ENCODE measurements around the gene CNNM2. TPM values are rescaled to one million over a fixed set of nuclear protein-coding genes. Genes with fewer than 3 reads are reported as not detected.
A peak's percentile ranks its signal among the peaks of the same experiment; 100 is the strongest.

CNNM2 gene
- total RNA-seq, 6 experiments from 2014 or later, result 5.2 to 7.6 (median 6.5) TPM

DNA sequence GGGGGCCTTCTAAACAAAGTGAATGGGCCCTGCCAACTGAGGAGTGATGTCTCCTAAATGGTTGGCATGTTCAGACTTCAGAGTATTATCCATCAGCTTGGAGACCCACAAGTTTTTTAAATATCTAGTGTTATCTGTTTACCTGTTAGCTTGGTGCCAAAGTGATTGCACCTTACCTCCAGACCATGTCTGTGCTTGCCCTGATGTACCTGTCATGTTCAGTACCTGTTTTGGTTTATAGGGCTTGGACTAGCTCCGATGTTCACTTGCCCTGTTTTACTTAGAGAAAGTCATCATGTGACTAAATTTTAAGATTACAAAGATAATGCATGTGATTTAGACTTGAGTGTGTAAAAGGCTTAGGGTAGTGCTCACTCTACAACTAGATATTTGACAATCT is 67.7 kb downstream of the CNNM2 start:
- H3K36me3 ChIP-seq, result no peaks in the 10 kb centered on the region
- no peak for ATAC-seq
- peaks cover 0 to 18% (median 0%) of the 10 kb centered on the region in 4 donors for H3K4me1 ChIP-seq
- DNase-seq, result no peak
- no peak for TF ChIP-seq POLR2A (IDR thresholded peaks at IDR 0.05)
- TF ChIP-seq CTCF (IDR thresholded peaks at IDR 0.05), result no peak
- intact Hi-C loops (cut with DNase I), result no loop called here
- H3K4me3 ChIP-seq, result no peak overlapping the region
- H3K9me3 ChIP-seq, result no peaks in the 10 kb centered on the region
- H3K27me3 ChIP-seq, result no peaks in the 10 kb centered on the region
- no peak overlapping the region for H3K27ac ChIP-seq
- 29% methylated on average over 1 of the region's 1 CpG for WGBS (ENCODE audit: insufficient coverage, low coverage, low lambda C conversion rate, missing lambda C conversion rate)

DNA sequence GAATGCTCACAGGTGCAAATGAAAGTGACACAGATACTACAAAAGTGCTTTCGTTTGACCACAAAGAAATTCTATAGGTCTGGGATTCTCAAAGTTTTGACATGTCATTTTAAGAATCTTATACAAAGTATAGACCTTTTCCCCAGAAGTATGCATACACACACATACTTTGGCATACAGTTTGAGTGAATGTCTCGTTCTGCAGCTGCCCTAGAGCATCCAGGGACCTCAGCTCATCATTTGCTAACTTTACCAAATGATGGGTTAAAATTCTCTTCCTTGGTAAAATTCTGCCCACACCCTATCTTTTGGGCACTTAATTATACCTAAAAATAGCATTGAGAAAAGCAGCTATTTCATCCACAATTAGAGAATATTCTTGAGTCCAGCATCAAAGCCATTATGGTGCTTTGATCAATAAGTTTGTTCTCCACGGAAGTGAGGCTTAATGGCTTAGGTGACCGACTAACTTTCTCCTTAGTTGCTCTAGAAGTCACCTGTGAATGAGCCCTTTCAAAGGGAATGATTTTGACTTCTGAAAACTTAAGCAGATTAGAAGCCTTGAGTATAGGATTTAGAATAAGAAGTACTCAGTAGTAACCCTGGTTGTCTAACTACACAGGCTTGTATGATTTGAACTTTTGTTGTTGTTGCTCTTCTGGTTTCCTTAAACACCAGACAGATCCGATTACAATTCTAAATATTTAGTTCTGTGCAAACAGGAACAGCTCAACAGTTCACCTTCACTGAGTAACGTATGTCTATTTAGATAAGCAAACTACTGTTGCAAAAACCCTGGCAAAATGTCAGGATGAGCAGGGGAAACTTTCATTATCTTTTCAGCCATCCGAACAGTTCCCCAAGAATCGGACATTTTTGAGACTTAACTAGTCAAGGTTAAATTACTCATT is 70.6 kb downstream of the CNNM2 start:
- Histone ChIP-seq H3K36me3 (no peaks in the 10 kb centered on the region), H3K4me3 (peak overlapping the region in 2 of 3 donors; percentile 30 to 33), H3K4me1 (peaks cover 0 to 31% (median 3%) of the 10 kb centered on the region in 4 donors), H3K9me3 (no peaks in the 10 kb centered on the region), H3K27me3 (no peaks in the 10 kb centered on the region), H3K27ac (peak overlapping the region; percentile 7 to 69 (median 68))
- 29% methylated on average over 8 of the region's 8 CpGs for WGBS (ENCODE audit: insufficient coverage, low coverage, low lambda C conversion rate, missing lambda C conversion rate)
- ATAC-seq (peak; percentile 81 to 93 (median 88)), DNase-seq (peak in 1 of 3 donors; percentile 59)
- no peak for TF ChIP-seq CTCF (IDR thresholded peaks at IDR 0.05)
- no peak for TF ChIP-seq POLR2A (IDR thresholded peaks at IDR 0.05)
- intact Hi-C loops (cut with DNase I), result no loop called here

DNA sequence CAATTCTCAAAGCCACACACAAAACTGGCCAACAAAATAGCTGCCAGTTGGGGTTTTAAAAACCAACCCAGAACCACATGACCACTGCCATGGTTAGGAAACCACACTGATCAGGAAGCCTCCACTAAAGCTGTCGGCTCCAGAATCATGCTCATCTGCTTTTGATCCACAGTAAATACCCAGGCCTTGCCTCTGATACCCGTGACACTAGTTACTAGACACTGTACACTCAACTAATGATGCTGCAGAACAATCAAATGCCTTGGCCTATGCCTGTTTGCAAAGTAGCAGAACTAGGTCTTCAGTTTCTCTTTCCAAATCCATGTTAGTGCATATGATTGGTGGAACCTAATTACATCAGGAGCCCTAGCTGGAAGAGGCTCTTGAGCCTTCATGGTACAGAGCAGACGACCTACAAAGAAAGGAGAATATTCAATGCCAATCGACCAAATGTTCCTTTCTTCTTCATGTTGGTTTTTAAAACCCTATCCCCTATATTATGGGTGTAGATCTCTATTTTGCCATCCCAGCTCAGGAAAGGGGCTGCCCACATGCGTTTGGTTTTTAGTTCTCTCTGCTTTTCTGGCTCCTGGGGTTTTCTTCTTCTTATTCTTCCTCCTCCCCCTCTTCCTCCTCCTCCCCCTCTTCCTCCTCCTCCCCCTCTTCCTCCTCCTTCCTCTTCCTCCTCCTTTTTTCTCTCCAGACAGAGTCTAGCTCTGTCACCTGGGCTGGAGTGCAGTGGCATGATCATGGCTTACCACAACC is 76.6 kb downstream of the CNNM2 start:
- WGBS (ENCODE audit: insufficient coverage, low coverage, low lambda C conversion rate, missing lambda C conversion rate), result 58% methylated on average over 2 of the region's 5 CpGs
- H3K4me1 ChIP-seq, result peaks cover 0 to 14% (median 3%) of the 10 kb centered on the region in 4 donors
- no peaks in the 10 kb centered on the region for H3K36me3 ChIP-seq
- no peaks in the 10 kb centered on the region for H3K9me3 ChIP-seq
- ATAC-seq (no peak), DNase-seq (no peak)
- TF ChIP-seq CTCF (IDR thresholded peaks at IDR 0.05), result no peak
- TF ChIP-seq POLR2A (IDR thresholded peaks at IDR 0.05), result no peak
- intact Hi-C loops (cut with DNase I), result no loop called here
- H3K27ac ChIP-seq, result no peak overlapping the region
- no peaks in the 10 kb centered on the region for H3K27me3 ChIP-seq
- no peak overlapping the region for H3K4me3 ChIP-seq

DNA sequence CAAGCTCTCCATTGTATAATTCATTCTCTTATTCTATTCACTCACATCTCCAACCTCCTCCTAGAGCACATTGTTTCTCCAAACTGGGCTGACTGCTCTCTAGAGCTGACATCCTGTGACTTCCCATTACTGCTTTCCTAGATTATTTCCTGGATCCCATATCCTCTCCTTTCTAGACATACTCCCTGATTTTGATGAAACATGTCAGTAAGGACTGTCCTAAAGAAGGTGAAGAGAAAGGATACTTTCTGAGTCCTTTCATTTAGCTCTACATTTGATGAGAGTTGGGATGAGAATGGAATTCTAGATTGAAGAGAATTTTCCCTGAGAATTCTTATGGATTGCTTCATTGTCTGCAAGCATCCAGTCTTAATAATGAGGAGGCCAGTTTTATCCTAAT is 78.8 kb downstream of the CNNM2 start:
- intact Hi-C loops (cut with DNase I), result no loop called here
- no peak for TF ChIP-seq CTCF (IDR thresholded peaks at IDR 0.05)
- no peak for TF ChIP-seq POLR2A (IDR thresholded peaks at IDR 0.05)

More for the DNA sequence above, 78.8 kb downstream of the CNNM2 start:
- Histone ChIP-seq H3K36me3 (no peaks in the 10 kb centered on the region), H3K4me3 (no peak overlapping the region), H3K27ac (no peak overlapping the region), H3K9me3 (no peaks in the 10 kb centered on the region), H3K4me1 (peaks cover 0 to 9% (median 0%) of the 10 kb centered on the region in 4 donors), H3K27me3 (no peaks in the 10 kb centered on the region)
- DNase-seq, result no peak
- ATAC-seq, result no peak

Data from right lobe of liver (tissue), 6 donors.